T-helper 17 cell (primary cell): ENCODE data around the gene PHTF2. TPM values are rescaled to one million over a fixed set of nuclear protein-coding genes. Genes with fewer than 3 reads are reported as not detected.

Experiments
- ATAC-seq: fragments of 150-1000 bp; cut with Tn5 transposase; 2 replicates; pipeline ENCODE4 v1.10.0; 2021; ENCODE audit warnings: mild to moderate bottlenecking, moderate library complexity
- DNase-seq, 3 donors: peaks; one replicate each; pipeline versions ENCODE4 v3.0.0 to v3.0.0-alpha.2; 2020 to 2021
- H3K9me3 ChIP-seq: one replicate; pipeline ENCODE4 v1.7.0; 2013; ENCODE audit warnings: low read length, mild to moderate bottlenecking; ENCODE audit not compliant: control insufficient read depth, poor library complexity, severe bottlenecking
- H3K27ac Mint-ChIP-seq: one replicate; pipeline ENCODE4 v1.8.0; 2022; ENCODE audit warnings: mild to moderate bottlenecking, moderate library complexity, mixed read lengths
- H3K27me3 Mint-ChIP-seq: one replicate; pipeline ENCODE4 v1.8.0; 2022; ENCODE audit warnings: mixed read lengths
- H3K36me3 Mint-ChIP-seq: one replicate; pipeline ENCODE4 v1.8.0; 2022; ENCODE audit warnings: low read depth, mixed read lengths
- H3K4me1 Mint-ChIP-seq: one replicate; pipeline ENCODE4 v1.8.0; 2022; ENCODE audit warnings: mild to moderate bottlenecking, mixed read lengths
- H3K4me3 Mint-ChIP-seq: one replicate; pipeline ENCODE4 v1.8.0; 2022; ENCODE audit warnings: mild to moderate bottlenecking, moderate library complexity, mixed read lengths
- total RNA-seq, 4 donors: library from RNA in 2 of 4; stranded (reverse) in 2 of 4; gene quantifications; one replicate each; pipeline ENCODE4 v1.2.3 and lab custom pipeline; 2022 to 2026

PHTF2 gene
- total RNA-seq, 2 donors from 2014 or later: 68.1 to 69.9 TPM

- ATAC-seq: no peak
- Mint-ChIP-seq H3K4me1 (peaks cover 58% of the 10 kb centered on the region), H3K36me3 (peaks cover 8% of the 10 kb centered on the region), H3K27ac (peak overlapping the region; percentile 99), H3K4me3 (peak overlapping the region; percentile 97), H3K27me3 (no peaks in the 10 kb centered on the region)
- H3K9me3 ChIP-seq: no peaks in the 10 kb centered on the region
- peak in 2 of 3 donors; percentile 12 to 13 for DNase-seq
Observed at GRCh38 chr7:77799078-77799964, 748 bp downstream of the PHTF2 start.

GRCh38 chr7:77800158-77800557, 1.6 kb downstream of the PHTF2 start:
- no peaks in the 10 kb centered on the region for H3K27me3 Mint-ChIP-seq
- H3K4me1 Mint-ChIP-seq: peaks cover 61% of the 10 kb centered on the region
- H3K36me3 Mint-ChIP-seq: peaks cover 4% of the 10 kb centered on the region
- H3K27ac Mint-ChIP-seq: peak overlapping the region; percentile 99
- no peak for ATAC-seq
- no peak for DNase-seq
- peak overlapping the region; percentile 97 for H3K4me3 Mint-ChIP-seq
- H3K9me3 ChIP-seq: no peaks in the 10 kb centered on the region

GRCh38 chr7:77800730-77801129, 2.2 kb downstream of the PHTF2 start:
- peaks cover 4% of the 10 kb centered on the region for H3K36me3 Mint-ChIP-seq
- ATAC-seq: no peak
- peak overlapping the region; percentile 99 for H3K27ac Mint-ChIP-seq

GRCh38 chr7:77802557-77803405, 4.2 kb downstream of the PHTF2 start:
- ATAC-seq: no peak
- DNase-seq: no peak
- H3K4me3 Mint-ChIP-seq: peak overlapping the region; percentile 80
- peak overlapping the region; percentile 99 for H3K27ac Mint-ChIP-seq
- peaks cover 52% of the 10 kb centered on the region for H3K4me1 Mint-ChIP-seq
- H3K9me3 ChIP-seq: no peaks in the 10 kb centered on the region
- peaks cover 2% of the 10 kb centered on the region for H3K36me3 Mint-ChIP-seq
- no peaks in the 10 kb centered on the region for H3K27me3 Mint-ChIP-seq

More at GRCh38 chr7:77800730-77801129, 2.2 kb downstream of the PHTF2 start:
- Mint-ChIP-seq H3K4me3 (peak overlapping the region; percentile 97), H3K4me1 (peaks cover 66% of the 10 kb centered on the region), H3K27me3 (no peaks in the 10 kb centered on the region)
- no peak for DNase-seq
- no peaks in the 10 kb centered on the region for H3K9me3 ChIP-seq

GRCh38 chr7:77806425-77806824, 7.9 kb downstream of the PHTF2 start:
- H3K4me1 Mint-ChIP-seq: peaks cover 41% of the 10 kb centered on the region
- ATAC-seq (no peak), DNase-seq (no peak)
- no peaks in the 10 kb centered on the region for H3K27me3 Mint-ChIP-seq
- peaks cover 5% of the 10 kb centered on the region for H3K36me3 Mint-ChIP-seq
- no peak overlapping the region for H3K27ac Mint-ChIP-seq
- no peak overlapping the region for H3K4me3 Mint-ChIP-seq
- peaks cover 5% of the 10 kb centered on the region for H3K9me3 ChIP-seq

GRCh38 chr7:77808517-77808916, 9.9 kb downstream of the PHTF2 start:
- H3K36me3 Mint-ChIP-seq: peaks cover 5% of the 10 kb centered on the region
- peaks cover 41% of the 10 kb centered on the region for H3K4me1 Mint-ChIP-seq
- DNase-seq (no peak), ATAC-seq (no peak)
- no peak overlapping the region for H3K4me3 Mint-ChIP-seq
- peaks cover 5% of the 10 kb centered on the region for H3K9me3 ChIP-seq
- H3K27me3 Mint-ChIP-seq: no peaks in the 10 kb centered on the region
- H3K27ac Mint-ChIP-seq: no peak overlapping the region

- H3K27me3 Mint-ChIP-seq: no peaks in the 10 kb centered on the region
- H3K4me1 Mint-ChIP-seq: peaks cover 31% of the 10 kb centered on the region
- H3K27ac Mint-ChIP-seq: peak overlapping the region; percentile 81
- DNase-seq: no peak
- no peak for ATAC-seq
- peaks cover 5% of the 10 kb centered on the region for H3K9me3 ChIP-seq
- H3K36me3 Mint-ChIP-seq: peaks cover 5% of the 10 kb centered on the region
- no peak overlapping the region for H3K4me3 Mint-ChIP-seq
Observed at GRCh38 chr7:77811516-77812289, 13.1 kb downstream of the PHTF2 start.

GRCh38 chr7:77812290-77812685, 13.7 kb downstream of the PHTF2 start:
- peaks cover 31% of the 10 kb centered on the region for H3K4me1 Mint-ChIP-seq
- H3K4me3 Mint-ChIP-seq: peak overlapping the region; percentile 79
- no peaks in the 10 kb centered on the region for H3K27me3 Mint-ChIP-seq
- H3K36me3 Mint-ChIP-seq: peaks cover 5% of the 10 kb centered on the region
- H3K9me3 ChIP-seq: peaks cover 5% of the 10 kb centered on the region
- peak overlapping the region; percentile 81 for H3K27ac Mint-ChIP-seq
- ATAC-seq (no peak), DNase-seq (no peak)

GRCh38 chr7:77813180-77813579, 14.6 kb downstream of the PHTF2 start:
- Mint-ChIP-seq H3K27me3 (no peaks in the 10 kb centered on the region), H3K36me3 (peaks cover 6% of the 10 kb centered on the region), H3K27ac (peak overlapping the region; percentile 81), H3K4me1 (peaks cover 31% of the 10 kb centered on the region), H3K4me3 (peak overlapping the region; percentile 79)
- H3K9me3 ChIP-seq: peaks cover 2% of the 10 kb centered on the region
- DNase-seq (no peak), ATAC-seq (no peak)

GRCh38 chr7:77819021-77819420, 20.4 kb downstream of the PHTF2 start:
- DNase-seq: no peak
- H3K27ac Mint-ChIP-seq: no peak overlapping the region
- peaks cover 6% of the 10 kb centered on the region for H3K9me3 ChIP-seq
- peaks cover 17% of the 10 kb centered on the region for H3K4me1 Mint-ChIP-seq
- ATAC-seq: no peak
- H3K27me3 Mint-ChIP-seq: no peaks in the 10 kb centered on the region
- no peak overlapping the region for H3K4me3 Mint-ChIP-seq
- H3K36me3 Mint-ChIP-seq: peaks cover 6% of the 10 kb centered on the region

GRCh38 chr7:77820967-77821366, 22.4 kb downstream of the PHTF2 start:
- peaks cover 13% of the 10 kb centered on the region for H3K4me1 Mint-ChIP-seq
- H3K9me3 ChIP-seq: peaks cover 6% of the 10 kb centered on the region
- peaks cover 6% of the 10 kb centered on the region for H3K36me3 Mint-ChIP-seq
- no peak overlapping the region for H3K27ac Mint-ChIP-seq
- ATAC-seq: no peak
- no peaks in the 10 kb centered on the region for H3K27me3 Mint-ChIP-seq
- no peak for DNase-seq
- H3K4me3 Mint-ChIP-seq: no peak overlapping the region

GRCh38 chr7:77822269-77822668, 23.7 kb downstream of the PHTF2 start:
- peak overlapping the region; percentile 10 for H3K4me3 Mint-ChIP-seq
- peaks cover 6% of the 10 kb centered on the region for H3K9me3 ChIP-seq
- H3K4me1 Mint-ChIP-seq: peaks cover 18% of the 10 kb centered on the region
- no peak overlapping the region for H3K27ac Mint-ChIP-seq
- H3K36me3 Mint-ChIP-seq: peaks cover 6% of the 10 kb centered on the region
- ATAC-seq: no peak
- no peaks in the 10 kb centered on the region for H3K27me3 Mint-ChIP-seq
- no peak for DNase-seq

- ATAC-seq (no peak), DNase-seq (no peak)
- Mint-ChIP-seq H3K4me1 (peaks cover 23% of the 10 kb centered on the region), H3K27ac (no peak overlapping the region), H3K36me3 (peaks cover 3% of the 10 kb centered on the region), H3K27me3 (no peaks in the 10 kb centered on the region), H3K4me3 (no peak overlapping the region)
- H3K9me3 ChIP-seq: peaks cover 6% of the 10 kb centered on the region
Observed at GRCh38 chr7:77823787-77824186, 25.2 kb downstream of the PHTF2 start.
